ENCODE measurements around the gene OR5AU1.
A peak's percentile ranks its signal among the peaks of the same experiment; 100 is the strongest.
"Not testable (repeated sequence)": the region's sequence is repeated elsewhere in the genome, so short reads cannot be mapped to it uniquely, and the experiment has no call there.

OR5AU1 gene

DNA sequence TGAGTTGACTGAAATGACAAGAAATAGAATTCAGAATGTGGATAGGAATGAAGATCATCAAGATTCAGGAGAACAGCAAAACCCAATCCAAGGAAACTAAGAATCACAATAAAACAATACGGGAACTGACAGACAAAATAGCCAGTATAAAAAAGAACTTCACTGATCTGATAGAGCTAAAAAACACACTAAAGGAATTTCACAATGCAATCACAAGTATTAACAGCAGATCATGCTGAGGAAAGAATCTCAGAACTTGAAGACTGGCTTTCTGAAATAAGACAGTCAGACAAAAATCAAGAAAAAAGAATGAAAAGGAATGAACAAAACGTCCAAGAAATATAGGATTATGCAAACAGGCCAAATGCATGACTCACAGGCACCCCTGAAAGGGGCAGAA lies 15.3 kb upstream of the OR5AU1 start:
- no peak for DNase-seq (ENCODE audit: low spot score)

DNA sequence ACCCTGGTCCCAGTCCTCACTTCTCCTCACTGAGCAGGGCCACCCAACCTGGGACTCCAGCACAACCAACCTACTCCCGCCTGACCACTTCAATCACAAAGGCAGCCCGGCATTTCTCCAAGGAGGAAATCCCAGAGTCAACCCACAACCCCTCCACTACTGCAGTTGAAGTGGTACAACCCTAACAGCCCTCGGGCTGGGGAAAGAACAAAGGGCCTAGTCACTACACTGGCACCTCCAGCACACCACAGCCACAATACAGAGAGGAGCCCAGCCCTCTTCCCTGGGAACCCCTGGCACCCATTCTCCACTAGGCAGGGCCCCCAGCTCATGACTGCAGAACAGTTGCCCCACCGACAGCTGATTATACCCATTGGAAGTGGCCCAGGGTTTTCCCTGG lies 13.7 kb upstream of the OR5AU1 start:
- no peak for DNase-seq (ENCODE audit: low spot score)

- DNase-seq (ENCODE audit: low spot score), result no peak
Observed at GRCh38 chr14:21168055-21168454, 12.2 kb upstream of the OR5AU1 start.

- DNase-seq (ENCODE audit: low spot score), result not testable (repeated sequence)
Observed at GRCh38 chr14:21165670-21166069, 9.8 kb upstream of the OR5AU1 start.

DNA sequence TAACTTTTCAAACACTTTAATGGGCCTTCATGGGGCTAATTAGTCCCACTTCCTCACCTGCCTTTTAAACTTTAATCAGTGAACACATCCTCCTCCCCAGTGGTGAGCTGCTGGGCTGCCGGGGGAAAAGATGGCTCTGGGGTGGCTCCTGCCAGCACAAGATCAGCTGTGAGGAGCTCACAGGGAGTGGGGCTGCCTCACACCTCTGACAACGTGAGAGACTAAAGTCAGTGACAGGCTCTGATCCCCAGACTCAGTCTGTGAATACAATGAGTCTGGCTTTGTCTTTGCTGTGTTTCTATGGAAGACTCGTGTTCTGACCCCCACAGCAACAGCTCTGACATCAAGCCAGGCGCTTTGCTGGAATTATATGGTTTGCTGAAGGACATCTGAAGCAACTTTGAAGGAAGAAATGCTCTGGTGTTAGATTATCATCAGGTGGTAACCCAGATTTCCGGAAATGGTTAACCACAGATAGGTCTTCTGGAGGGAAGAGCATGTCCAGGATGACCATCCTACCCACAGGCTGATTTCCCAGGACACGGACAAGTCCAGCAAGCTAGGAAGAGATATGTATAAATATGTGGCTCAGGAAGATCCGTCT lies 9.2 kb upstream of the OR5AU1 start:
- not testable (repeated sequence) for DNase-seq (ENCODE audit: low spot score)

- no peak for DNase-seq (ENCODE audit: low spot score)
Observed at GRCh38 chr14:21163871-21164291, 8.0 kb upstream of the OR5AU1 start.

DNA sequence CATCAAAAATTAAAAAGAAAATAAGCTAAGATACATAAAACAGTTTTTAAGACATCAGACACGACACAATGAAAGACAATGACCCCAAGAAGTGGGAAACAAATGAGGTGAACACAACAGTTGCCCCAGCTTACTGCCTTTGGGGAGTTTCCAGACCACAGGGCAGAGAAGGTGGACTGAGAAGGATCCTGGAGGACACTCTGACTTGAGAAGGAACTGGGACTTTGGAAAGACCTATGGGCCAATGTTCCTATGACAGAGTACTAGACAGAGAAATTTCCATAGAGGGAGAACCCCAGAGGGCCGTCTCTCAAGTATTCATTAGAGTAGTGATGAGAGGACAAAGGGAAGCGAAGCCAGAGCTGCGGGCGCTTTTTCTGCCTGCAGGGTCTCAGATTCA lies 6.2 kb upstream of the OR5AU1 start:
- no peak for DNase-seq (ENCODE audit: low spot score)

DNA sequence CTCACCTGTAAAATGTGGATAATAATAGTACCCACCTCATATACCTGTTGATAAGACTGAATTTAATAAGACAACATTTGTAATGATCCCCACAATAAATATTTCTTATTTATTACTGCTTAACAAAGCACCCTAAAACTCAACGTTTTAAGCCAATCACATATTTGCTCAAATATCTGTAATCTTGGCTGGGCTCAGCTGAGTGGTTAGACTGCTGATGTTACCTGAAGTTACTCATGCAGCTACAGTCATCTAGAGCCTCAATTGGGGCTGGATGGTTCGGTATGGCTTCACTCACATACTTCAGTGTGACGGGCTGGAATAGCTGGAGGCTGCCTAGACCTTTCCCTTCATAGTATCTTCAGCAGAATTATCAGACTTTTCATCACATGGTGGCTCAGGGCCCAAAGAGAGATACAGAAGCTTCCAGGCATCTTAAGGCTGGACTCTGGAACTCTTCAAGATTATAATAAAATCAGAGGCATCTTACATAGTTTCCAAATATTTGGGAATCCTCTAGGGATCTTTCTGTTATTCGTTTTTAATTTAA lies 4.3 kb upstream of the OR5AU1 start:
- no peak for DNase-seq (ENCODE audit: low spot score)

GRCh38 chr14:21158175-21158574 lies 2.3 kb upstream of the OR5AU1 start:
- not testable (repeated sequence) for DNase-seq (ENCODE audit: low spot score)

GRCh38 chr14:21149641-21150367 lies 6.1 kb downstream of the OR5AU1 start:
- DNase-seq (ENCODE audit: low spot score), result no peak

DNA sequence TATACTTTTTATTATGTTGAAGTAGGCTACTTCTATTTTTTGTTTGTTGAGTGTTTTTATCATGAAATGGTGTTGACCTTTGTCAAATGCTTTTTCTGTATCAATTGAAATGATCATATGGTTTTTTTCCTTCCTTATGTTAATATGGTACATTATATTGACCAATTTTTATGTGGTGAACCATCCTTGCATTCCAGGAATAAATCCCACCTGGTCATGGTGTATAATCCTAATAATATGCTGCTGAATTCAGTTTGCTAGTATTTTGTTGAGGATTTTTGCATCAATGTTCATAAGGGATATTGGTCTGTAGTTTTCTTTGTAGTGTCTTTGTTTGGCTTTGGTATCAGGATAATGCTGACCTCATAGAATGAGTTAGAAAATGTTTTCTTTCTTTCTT lies 10.4 kb downstream of the OR5AU1 start:
- DNase-seq (ENCODE audit: low spot score), result no peak

DNA sequence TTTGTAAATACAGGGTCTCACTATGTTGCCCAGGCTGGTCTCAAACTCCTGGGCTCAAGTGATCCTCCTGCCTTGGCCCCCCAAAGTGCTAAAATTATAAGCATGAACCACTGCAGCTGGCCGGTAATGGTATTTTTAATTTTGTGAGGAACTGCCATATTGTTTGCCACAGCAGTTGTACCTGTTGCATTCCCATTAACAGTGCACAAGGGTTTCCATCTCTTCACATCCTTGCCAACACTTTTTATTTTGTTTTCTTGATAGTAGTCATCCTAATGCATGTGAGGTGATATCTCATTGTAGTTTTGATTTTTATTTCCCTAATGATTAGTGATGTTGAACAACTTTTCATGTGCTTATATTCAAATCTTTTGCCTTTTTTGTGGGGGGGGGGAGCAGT lies 13.5 kb downstream of the OR5AU1 start:
- DNase-seq (ENCODE audit: low spot score), result no peak

- DNase-seq (ENCODE audit: low spot score), result peak; percentile 40
Observed at GRCh38 chr14:21136024-21136423, 19.8 kb downstream of the OR5AU1 start.

- DNase-seq (ENCODE audit: low spot score), result no peak
Observed at GRCh38 chr14:21133901-21134300, 22.0 kb downstream of the OR5AU1 start.

GRCh38 chr14:21123429-21123828 lies 32.4 kb downstream of the OR5AU1 start:
- DNase-seq (ENCODE audit: low spot score), result no peak

GRCh38 chr14:21121122-21121521 lies 34.7 kb downstream of the OR5AU1 start:
- no peak for DNase-seq (ENCODE audit: low spot score)

- no peak for DNase-seq (ENCODE audit: low spot score)
Observed at GRCh38 chr14:21120686-21121085, 35.2 kb downstream of the OR5AU1 start.

DNA sequence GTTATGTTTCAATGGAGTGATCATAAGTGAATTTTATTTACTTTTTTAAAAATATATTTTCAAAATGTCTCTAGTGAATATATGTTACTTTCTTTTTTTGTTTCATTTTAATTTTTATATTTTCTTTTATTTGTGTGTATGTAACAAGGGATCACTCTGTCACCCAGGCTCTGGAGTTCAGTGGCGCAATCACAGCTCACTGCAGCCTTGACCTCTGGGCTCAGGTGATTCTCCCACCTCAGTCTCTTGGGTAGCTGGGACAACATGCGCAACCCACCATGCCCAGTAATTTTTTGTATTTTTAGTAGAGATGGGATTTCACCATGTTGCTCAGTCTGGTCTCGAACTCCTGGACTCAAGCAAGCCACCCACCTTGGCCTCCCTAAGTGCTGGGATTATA lies 36.9 kb downstream of the OR5AU1 start:
- DNase-seq (ENCODE audit: low spot score), result no peak

- no peak for DNase-seq (ENCODE audit: low spot score)
Observed at GRCh38 chr14:21113369-21113768, 42.5 kb downstream of the OR5AU1 start.

DNA sequence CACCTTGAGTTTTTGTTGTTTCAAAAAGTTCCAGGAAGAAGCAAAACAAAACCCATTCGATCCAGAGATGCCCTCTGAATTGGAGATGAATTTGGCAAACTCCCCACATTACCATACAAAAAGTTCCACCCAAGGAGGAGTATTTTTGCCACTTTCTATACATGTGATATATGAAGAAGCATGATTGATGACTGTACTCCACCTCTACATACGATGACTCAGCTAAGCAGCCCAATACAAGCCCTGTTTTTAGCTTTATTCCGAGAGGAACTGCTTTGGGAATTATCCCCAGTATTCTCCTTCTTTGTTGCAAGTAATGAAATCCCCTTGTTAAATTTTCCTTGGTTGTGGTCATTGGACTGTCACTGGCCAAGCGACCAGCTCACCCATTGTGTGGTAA lies 43.6 kb downstream of the OR5AU1 start:
- no peak for DNase-seq (ENCODE audit: low spot score)

DNA sequence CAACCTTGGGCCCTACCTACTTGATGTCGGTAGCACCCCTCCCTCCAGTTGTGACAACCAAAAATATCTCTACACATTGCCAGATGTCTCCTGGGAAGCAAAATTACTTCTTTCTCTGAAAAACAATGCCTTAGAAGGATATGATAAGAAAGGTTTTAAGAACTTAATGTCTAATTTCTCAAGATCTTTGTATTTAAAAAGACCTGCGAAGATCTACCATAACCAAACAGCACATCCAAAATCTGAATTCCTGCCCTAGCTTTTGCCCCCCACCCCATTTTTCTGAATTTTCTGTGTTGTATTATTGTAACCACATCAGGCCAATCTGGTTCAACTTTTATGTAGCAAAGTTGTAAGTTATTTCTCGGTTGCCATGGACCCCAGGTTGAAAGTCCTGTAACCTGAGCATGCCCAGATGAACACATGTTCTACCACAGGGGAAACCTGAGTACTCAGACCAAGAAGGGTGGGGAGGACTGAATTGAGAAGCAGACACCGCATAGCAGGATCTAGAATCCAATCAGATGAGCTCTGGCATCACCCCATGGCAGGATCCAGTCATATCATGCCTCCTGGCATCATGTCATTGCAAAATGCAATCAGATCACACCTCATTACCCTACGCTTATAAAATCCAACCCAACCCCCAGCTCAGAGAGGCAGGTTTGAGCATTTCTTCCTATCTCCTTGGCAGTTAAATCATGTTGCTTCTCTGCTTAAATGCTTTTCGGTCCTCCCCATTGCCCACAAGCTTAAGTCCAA lies 46.3 kb downstream of the OR5AU1 start:
- DNase-seq (ENCODE audit: low spot score), result no peak

DNA sequence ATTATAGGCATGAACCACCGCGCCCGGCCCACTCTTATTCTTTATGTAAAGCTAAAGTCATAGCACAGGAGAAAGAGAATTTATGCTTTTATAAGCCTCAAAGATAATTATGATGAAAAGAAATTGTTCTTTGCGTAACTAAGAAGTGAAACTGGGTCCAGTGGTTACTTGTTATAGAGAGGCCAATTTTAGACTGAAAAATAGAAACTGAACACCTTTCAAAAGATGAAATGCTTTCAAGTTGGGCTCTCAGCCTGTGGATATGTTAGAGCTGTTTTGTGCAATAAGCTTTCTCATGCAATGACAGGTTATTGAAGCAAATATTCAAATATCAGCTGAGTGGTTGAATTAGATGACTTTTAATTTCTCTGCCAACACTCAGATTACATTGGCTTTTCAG lies 47.1 kb downstream of the OR5AU1 start:
- DNase-seq (ENCODE audit: low spot score), result no peak

DNA sequence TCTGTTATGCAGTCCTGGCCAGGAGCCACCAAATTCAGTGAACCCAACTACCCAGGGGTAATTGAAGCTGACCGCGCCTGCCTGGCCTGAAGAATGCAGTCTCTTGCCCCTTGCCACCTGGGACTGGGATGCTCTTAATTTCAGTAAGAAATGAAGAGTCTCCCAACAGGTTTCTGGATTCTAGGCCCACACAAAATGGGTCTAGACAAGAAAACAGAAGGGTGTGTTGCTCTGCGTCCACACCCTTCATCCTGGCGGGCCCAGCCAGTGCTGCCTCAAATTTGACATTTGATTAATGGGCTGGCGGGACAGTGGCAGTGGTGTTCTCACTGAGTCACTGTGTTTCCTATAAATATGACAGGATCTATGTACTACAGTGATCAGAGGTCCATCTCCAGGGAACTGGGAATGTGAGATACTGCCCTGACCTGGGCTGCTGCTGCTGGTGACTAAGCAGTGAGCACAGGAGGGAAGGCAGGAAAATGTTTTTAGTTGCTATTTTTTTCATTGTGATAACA lies 48.5 kb downstream of the OR5AU1 start:
- DNase-seq (ENCODE audit: low spot score), result no peak
